Measurements from ENCODE around the gene C15orf40. TPM values are rescaled to one million over a fixed set of nuclear protein-coding genes. Genes with fewer than 3 reads are reported as not detected.
A peak's percentile ranks its signal among the peaks of the same experiment; 100 is the strongest.
"Not testable (repeated sequence)": the region's sequence is repeated elsewhere in the genome, so short reads cannot be mapped to it uniquely, and the experiment has no call there.

The C15orf40 gene
- total RNA-seq, 1 donor from 2014 or later = 13.5 TPM

GRCh38 chr15:82952158-82953081, 59.0 kb downstream of the C15orf40 start, which contains the start of gene HOMER2:
Gene HOMER2, minus strand, starts transcription at chr15:82952720. Its CDS starts 185 bp downstream, at chr15:82952535.
- peak; percentile 7 for DNase-seq (ENCODE audit: low spot score)

- no peak for DNase-seq (ENCODE audit: low spot score)
Observed at GRCh38 chr15:82951472-82952157, 59.8 kb downstream of the C15orf40 start.

- DNase-seq (ENCODE audit: low spot score) = peak; percentile 26
Observed at GRCh38 chr15:82950746-82951370, 60.6 kb downstream of the C15orf40 start.

DNA sequence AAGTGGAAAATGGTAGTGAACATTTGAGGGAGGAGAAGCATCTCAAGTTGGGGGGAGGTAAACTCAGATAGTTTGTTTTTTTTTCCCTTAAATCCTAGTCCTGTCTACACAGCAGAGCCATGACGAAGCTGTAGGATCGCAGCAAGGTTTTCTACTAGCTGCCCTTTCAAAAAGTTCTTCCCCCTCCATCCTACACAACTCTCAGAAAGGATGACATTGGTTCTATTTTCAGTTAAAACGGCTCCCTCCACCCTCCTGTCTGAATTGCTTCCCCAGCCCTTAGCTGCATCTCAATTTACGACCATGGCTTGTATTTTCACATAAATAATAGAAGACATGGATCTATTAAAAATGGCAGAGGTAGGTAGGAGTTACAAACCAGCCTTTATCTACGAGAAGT, 61.1 kb downstream of the C15orf40 start:
- no peak for DNase-seq (ENCODE audit: low spot score)

GRCh38 chr15:82946155-82946701, 65.2 kb downstream of the C15orf40 start:
- no peak for DNase-seq (ENCODE audit: low spot score)

- no peak for DNase-seq (ENCODE audit: low spot score)
Observed at GRCh38 chr15:82945326-82945725, 66.1 kb downstream of the C15orf40 start.

DNA sequence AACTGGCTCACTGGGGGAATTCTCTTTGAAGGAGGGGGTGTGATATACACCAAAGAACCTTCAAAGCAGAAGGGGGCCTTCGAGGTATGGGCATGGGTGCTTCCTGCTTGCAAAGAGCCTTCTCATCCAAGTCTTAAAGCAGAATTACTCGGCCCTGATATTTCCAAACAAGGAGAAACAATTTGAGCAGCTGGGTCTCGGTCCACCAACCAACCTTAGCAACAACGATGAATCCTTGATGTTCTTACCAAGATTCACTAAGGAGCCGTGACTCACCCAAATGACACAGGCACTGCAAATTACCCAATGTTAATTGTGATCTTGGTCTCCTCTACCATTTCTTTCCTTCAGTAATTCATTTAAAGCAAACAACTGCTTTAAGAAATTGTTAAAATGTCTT, 66.6 kb downstream of the C15orf40 start:
- no peak for DNase-seq (ENCODE audit: low spot score)

GRCh38 chr15:82944056-82944455, 67.4 kb downstream of the C15orf40 start:
- DNase-seq (ENCODE audit: low spot score) = no peak

GRCh38 chr15:82943176-82943575, 68.3 kb downstream of the C15orf40 start:
- no peak for DNase-seq (ENCODE audit: low spot score)

DNA sequence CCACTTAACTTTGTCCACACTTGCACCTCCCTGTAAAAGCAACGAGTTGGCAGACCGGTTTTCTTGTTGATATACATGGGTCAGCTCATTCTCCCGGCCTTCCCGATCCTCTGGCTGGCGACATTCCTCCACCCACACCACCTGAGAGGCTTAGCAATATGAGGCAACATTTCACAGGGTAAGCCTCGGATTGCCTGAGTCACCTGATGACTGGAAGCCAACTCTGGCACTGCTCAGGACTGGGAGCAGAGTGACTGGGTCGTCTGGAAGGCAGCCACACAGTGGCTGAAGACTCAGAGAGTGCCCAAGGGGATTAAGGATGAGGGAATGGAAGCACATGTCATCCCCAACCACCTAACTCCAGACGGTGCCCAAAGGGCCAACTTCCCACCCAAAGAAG, 68.7 kb downstream of the C15orf40 start:
- DNase-seq (ENCODE audit: low spot score) = no peak

DNA sequence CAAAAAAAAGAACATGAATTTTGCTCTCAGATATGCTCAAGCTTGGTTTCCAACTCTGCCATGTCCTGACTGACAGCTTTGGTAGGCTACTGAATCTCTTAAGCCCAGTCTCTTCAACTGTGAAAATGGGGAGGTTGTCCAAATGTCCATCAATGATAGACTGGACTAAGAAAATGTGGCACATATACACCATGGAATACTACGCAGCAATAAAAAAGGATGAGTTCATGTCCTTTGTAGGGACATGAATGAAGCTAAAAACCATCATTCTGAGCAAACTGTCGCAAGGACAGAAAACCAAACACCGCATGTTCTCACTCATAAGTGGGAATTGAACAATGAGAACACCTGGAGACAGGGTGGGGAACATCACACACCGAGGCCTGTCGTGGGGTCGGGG, 71.8 kb downstream of the C15orf40 start:
- DNase-seq (ENCODE audit: low spot score) = not testable (repeated sequence)

Other genes with a start within 250 kb of the C15orf40 start
- 1.2 TPM for gene FSD2, start 205.6 kb downstream of the C15orf40 start, total RNA-seq (ENCODE audit: insufficient read depth, low replicate concordance)
- 8.7 TPM for gene WHAMM, start 202.0 kb downstream of the C15orf40 start, total RNA-seq (ENCODE audit: insufficient read depth, low replicate concordance)
- gene HOMER2, start 58.9 kb downstream of the C15orf40 start, total RNA-seq (ENCODE audit: insufficient read depth, low replicate concordance) = 59.0 TPM
- 27.0 TPM for gene RAMAC, start 25.4 kb downstream of the C15orf40 start, total RNA-seq (ENCODE audit: insufficient read depth, low replicate concordance)
- 65.5 TPM for gene BTBD1, start 55.6 kb upstream of the C15orf40 start, total RNA-seq (ENCODE audit: insufficient read depth, low replicate concordance)
- gene TM6SF1, start 96.0 kb upstream of the C15orf40 start, total RNA-seq (ENCODE audit: insufficient read depth, low replicate concordance) = 4.6 TPM
- gene HDGFL3, start 196.2 kb upstream of the C15orf40 start, total RNA-seq (ENCODE audit: insufficient read depth, low replicate concordance) = 25.8 TPM